Keratinocyte (primary cell): ENCODE results near the gene RAN. TPM values are rescaled to one million over a fixed set of nuclear protein-coding genes. Genes with fewer than 3 reads are reported as not detected.
A peak's percentile ranks its signal among the peaks of the same experiment; 100 is the strongest.
"Not testable (repeated sequence)": the region's sequence is repeated elsewhere in the genome, so short reads cannot be mapped to it uniquely, and the experiment has no call there.

ENCODE experiments used
- DNase-seq: peaks from one replicate; pipeline ENCODE4 v3.0.0-alpha.2; 2011; ENCODE audit warnings: low read depth, missing footprints, low spot score
- FAIRE-seq: peaks from 2 replicates; lab custom pipeline; 2011; peaks lifted over from hg19 to GRCh38; lab: Jason Lieb, UNC
- H2AFZ ChIP-seq: 2 replicates; pipeline ENCODE4 v1.6.0; 2012; ENCODE audit warnings: low read length, control low read depth, inconsistent platforms; ENCODE audit not compliant: control insufficient read depth
- H3K27ac ChIP-seq: 2 replicates; pipeline ENCODE4 v1.5.1; 2011; ENCODE audit warnings: low read length; ENCODE audit not compliant: control insufficient read depth, insufficient read depth
- H3K27me3 ChIP-seq: 3 replicates; pipeline ENCODE4 v1.6.0; 2011; ENCODE audit warnings: low read length; ENCODE audit not compliant: control insufficient read depth, insufficient read depth; ENCODE audit errors: extremely low read depth
- H3K36me3 ChIP-seq, 2 experiments: 2 replicates in 1 of 2; 3 replicates in 1 of 2; pipeline ENCODE4 v1.5.1; 2011; ENCODE audit warnings: low read length in 2 of 2, mild to moderate bottlenecking in 1 of 2; ENCODE audit not compliant: control insufficient read depth in 2 of 2, insufficient read depth in 2 of 2; ENCODE audit errors: extremely low read depth in 1 of 2
- H3K4me1 ChIP-seq: 3 replicates; pipeline ENCODE4 v1.5.1; 2011; ENCODE audit warnings: low read length; ENCODE audit not compliant: control insufficient read depth, insufficient read depth; ENCODE audit errors: extremely low read depth
- H3K4me2 ChIP-seq: 3 replicates; pipeline ENCODE4 v1.6.0; 2011; ENCODE audit warnings: low read depth, low read length; ENCODE audit not compliant: control insufficient read depth, insufficient read depth; ENCODE audit errors: extremely low read depth
- H3K4me3 ChIP-seq, 3 experiments: fragments of 200-600 bp in 1 of 3; sonication (generic) in 1 of 3; 2 replicates in 2 of 3; 3 replicates in 1 of 3; pipeline ENCODE4 v1.5.1; 2011 to 2016; ENCODE audit warnings: low read length in 3 of 3, mild to moderate bottlenecking in 3 of 3, control low read depth in 2 of 3, inconsistent platforms in 1 of 3, low read depth in 1 of 3, mixed read lengths in 1 of 3, mixed run types in 1 of 3, moderate library complexity in 1 of 3; ENCODE audit not compliant: control insufficient read depth in 2 of 3, insufficient read depth in 2 of 3; ENCODE audit errors: extremely low read depth in 1 of 3
- H3K79me2 ChIP-seq: 2 replicates; pipeline ENCODE4 v1.6.0; 2012; ENCODE audit warnings: low read length; ENCODE audit not compliant: control insufficient read depth, insufficient read depth
- H3K9ac ChIP-seq: 3 replicates; pipeline ENCODE4 v1.6.0; 2011; ENCODE audit warnings: low read length; ENCODE audit not compliant: control insufficient read depth, insufficient read depth; ENCODE audit errors: extremely low read depth
- H3K9me1 ChIP-seq: 3 replicates; pipeline ENCODE4 v1.6.0; 2011; ENCODE audit warnings: low read length; ENCODE audit not compliant: control insufficient read depth, insufficient read depth; ENCODE audit errors: extremely low read depth
- H3K9me3 ChIP-seq: 2 replicates; pipeline ENCODE4 v1.5.1; 2012; ENCODE audit warnings: low read depth, low read length; ENCODE audit not compliant: control insufficient read depth
- H4K20me1 ChIP-seq: 3 replicates; pipeline ENCODE4 v1.6.0; 2011; ENCODE audit warnings: low read length; ENCODE audit not compliant: control insufficient read depth, insufficient read depth; ENCODE audit errors: extremely low read depth
- EZH2 ChIP-seq: IDR thresholded peaks from one replicate; pipeline ENCODE4 v1.6.1; 2012; ENCODE audit warnings: inconsistent platforms, mild to moderate bottlenecking, low read length, moderate library complexity
- dilution Hi-C: fragments of 300-500 bp; cut with MboI; formaldehyde crosslinking; loops from one replicate; pipeline ENCODE4 v1.7.0; 2020; ENCODE audit warnings: low sequenced_read_pairs; ENCODE audit not compliant: extremely low pct_ligation_motif_present
- polyA plus RNA-seq, 5 experiments: library from polyadenylated mRNA; depleted of rRNA in 3 of 5; stranded (reverse) in 3 of 5; stranded (forward) in 1 of 5; unstranded in 1 of 5; fragments of >200 nt; gene quantifications; 1 replicate in 1 of 5; 2 replicates in 3 of 5; 3 replicates in 1 of 5; pipeline versions ENCODE4 v1.2.1 to v1.2.3, GENCODE V29; 2011 to 2012; ENCODE audit warnings: missing spikeins in 2 of 5, low read depth in 1 of 5, low replicate concordance in 1 of 5
- TF ChIP-seq, protein P1 (sequence below), 3 experiments: IDR thresholded peaks in 1 of 3; conservative IDR thresholded peaks in 1 of 3; optimal IDR thresholded peaks in 1 of 3; 2 replicates in 2 of 3; 3 replicates in 1 of 3; pipeline versions ENCODE3 to v1.5.1; 2011; ENCODE audit warnings: low read length in 3 of 3, mild to moderate bottlenecking in 3 of 3, moderate library complexity in 2 of 3, control low read depth in 1 of 3, inconsistent platforms in 1 of 3; ENCODE audit not compliant: insufficient read depth in 2 of 3; ENCODE audit errors: extremely low read depth in 1 of 3

The RAN gene
- polyA plus RNA-seq, 1 donor (not counting 4 experiments of a cell fraction or from before 2014, with no cell fraction given), result 2,211 TPM

DNA sequence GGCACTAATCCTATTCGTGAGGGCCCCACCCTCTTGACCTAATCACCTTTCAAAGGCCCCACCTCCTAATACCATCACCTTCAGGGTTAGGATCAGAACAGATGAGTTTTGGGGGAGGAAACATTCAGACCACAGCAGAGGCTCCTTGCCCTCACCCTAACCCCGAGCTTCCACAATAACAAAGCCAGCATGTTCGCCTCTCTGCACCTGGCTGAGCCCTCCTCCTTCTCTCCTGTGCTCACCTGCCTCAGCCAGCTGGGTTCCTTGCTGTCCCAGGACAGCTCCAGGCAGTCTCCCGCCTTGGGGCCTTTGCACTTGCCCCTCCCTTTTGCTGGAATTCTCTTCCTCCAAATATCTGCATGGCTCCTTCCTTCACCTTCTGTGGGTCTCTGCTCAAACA lies 9.7 kb upstream of the RAN start:
- H3K79me2 ChIP-seq, result no peaks in the 10 kb centered on the region
- no peak overlapping the region for H3K27ac ChIP-seq
- TF ChIP-seq, protein P1, sequence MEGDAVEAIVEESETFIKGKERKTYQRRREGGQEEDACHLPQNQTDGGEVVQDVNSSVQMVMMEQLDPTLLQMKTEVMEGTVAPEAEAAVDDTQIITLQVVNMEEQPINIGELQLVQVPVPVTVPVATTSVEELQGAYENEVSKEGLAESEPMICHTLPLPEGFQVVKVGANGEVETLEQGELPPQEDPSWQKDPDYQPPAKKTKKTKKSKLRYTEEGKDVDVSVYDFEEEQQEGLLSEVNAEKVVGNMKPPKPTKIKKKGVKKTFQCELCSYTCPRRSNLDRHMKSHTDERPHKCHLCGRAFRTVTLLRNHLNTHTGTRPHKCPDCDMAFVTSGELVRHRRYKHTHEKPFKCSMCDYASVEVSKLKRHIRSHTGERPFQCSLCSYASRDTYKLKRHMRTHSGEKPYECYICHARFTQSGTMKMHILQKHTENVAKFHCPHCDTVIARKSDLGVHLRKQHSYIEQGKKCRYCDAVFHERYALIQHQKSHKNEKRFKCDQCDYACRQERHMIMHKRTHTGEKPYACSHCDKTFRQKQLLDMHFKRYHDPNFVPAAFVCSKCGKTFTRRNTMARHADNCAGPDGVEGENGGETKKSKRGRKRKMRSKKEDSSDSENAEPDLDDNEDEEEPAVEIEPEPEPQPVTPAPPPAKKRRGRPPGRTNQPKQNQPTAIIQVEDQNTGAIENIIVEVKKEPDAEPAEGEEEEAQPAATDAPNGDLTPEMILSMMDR (optimal IDR thresholded peaks at IDR 0.05 in 1 of 3, IDR thresholded peaks at IDR 0.05 in 1 of 3, conservative IDR thresholded peaks at IDR 0.05 in 1 of 3; ENCODE audit: extremely low read depth in 1 of 3, insufficient read depth in 2 of 3, low read length in 3 of 3), result no peak
- TF ChIP-seq EZH2, result no peak
- H3K9me3 ChIP-seq, result peaks cover under 1% of the 10 kb centered on the region
- H4K20me1 ChIP-seq, result no peaks in the 10 kb centered on the region
- no peaks in the 10 kb centered on the region for H3K4me1 ChIP-seq
- DNase-seq (no peak), FAIRE-seq (no peak)
- H3K4me3 ChIP-seq, result no peak overlapping the region
- no peak overlapping the region for H2AFZ ChIP-seq
- no peaks in the 10 kb centered on the region for H3K9me1 ChIP-seq
- H3K9ac ChIP-seq, result no peak overlapping the region
- dilution Hi-C loops, result no loop called here
- no peaks in the 10 kb centered on the region for H3K36me3 ChIP-seq
- no peaks in the 10 kb centered on the region for H3K27me3 ChIP-seq
- no peak overlapping the region for H3K4me2 ChIP-seq

DNA sequence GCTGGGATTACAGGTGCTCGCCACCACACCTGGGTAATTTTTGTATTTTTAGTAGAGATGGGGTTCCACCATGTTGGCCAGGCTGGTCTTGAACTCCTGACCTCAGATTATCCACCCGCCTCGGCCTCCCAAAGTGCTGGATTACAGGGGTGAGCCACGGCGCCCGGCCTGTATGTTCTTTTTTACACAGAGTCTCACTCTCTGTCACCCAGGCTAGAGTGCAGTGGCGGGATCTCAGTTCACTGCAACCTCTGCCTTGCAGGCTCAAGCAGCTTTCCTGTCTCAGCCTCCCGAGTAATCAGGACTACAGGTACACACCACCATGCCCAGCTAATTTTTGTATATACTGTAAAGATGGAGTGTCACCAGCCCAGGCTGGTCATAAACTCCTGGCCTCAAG lies 9.1 kb upstream of the RAN start:
- H3K79me2 ChIP-seq, H3K27ac ChIP-seq, H3K27me3 ChIP-seq, H3K9ac ChIP-seq, H3K4me1 ChIP-seq, H3K36me3 ChIP-seq, FAIRE-seq, H3K4me2 ChIP-seq, dilution Hi-C loops, DNase-seq, H3K4me3 ChIP-seq, H2AFZ ChIP-seq, H3K9me3 ChIP-seq, H4K20me1 ChIP-seq, H3K9me1 ChIP-seq: not testable (repeated sequence)

DNA sequence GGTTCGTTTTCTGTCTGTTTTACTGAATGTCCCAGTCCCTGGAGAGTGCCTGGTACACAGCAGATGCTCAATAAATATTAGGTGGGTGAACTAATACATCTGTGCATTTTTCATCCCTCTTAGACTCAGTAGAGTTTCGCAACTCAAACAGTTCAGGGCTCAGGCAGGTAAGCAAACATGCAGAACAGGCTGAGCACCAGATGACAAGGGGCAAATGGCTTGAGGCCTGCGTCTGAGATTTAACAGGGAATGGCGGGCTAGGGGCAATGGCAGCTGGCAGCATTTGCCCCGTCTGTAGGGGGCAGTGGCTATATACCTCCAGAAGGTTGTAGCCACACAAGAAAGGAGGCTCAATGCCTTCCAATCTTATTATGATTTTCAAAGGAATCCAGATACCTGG lies 8.6 kb upstream of the RAN start:
- H3K9me1 ChIP-seq, result no peaks in the 10 kb centered on the region
- H3K4me1 ChIP-seq, result no peaks in the 10 kb centered on the region
- H3K4me2 ChIP-seq, result no peak overlapping the region
- dilution Hi-C loops, result no loop called here
- no peak overlapping the region for H3K9ac ChIP-seq
- FAIRE-seq, result no peak
- H3K27ac ChIP-seq, result no peak overlapping the region
- H3K27me3 ChIP-seq, result no peaks in the 10 kb centered on the region
- H3K79me2 ChIP-seq, result no peaks in the 10 kb centered on the region
- TF ChIP-seq, protein P1 (optimal IDR thresholded peaks at IDR 0.05 in 1 of 3, IDR thresholded peaks at IDR 0.05 in 1 of 3, conservative IDR thresholded peaks at IDR 0.05 in 1 of 3; ENCODE audit: extremely low read depth in 1 of 3, insufficient read depth in 2 of 3, low read length in 3 of 3), result peak in 1 of 3 experiments; percentile 6
- TF ChIP-seq EZH2, result no peak
- no peak overlapping the region for H3K4me3 ChIP-seq
- no peaks in the 10 kb centered on the region for H3K9me3 ChIP-seq
- DNase-seq, result no peak
- no peak overlapping the region for H2AFZ ChIP-seq
- no peaks in the 10 kb centered on the region for H3K36me3 ChIP-seq
- H4K20me1 ChIP-seq, result no peaks in the 10 kb centered on the region
